ENCODE data around the gene RING1. TPM values are rescaled to one million over a fixed set of nuclear protein-coding genes. Genes with fewer than 3 reads are reported as not detected.

Gene RING1
- total RNA-seq, 1 experiment from 2014 or later: 53.3 TPM

DNA sequence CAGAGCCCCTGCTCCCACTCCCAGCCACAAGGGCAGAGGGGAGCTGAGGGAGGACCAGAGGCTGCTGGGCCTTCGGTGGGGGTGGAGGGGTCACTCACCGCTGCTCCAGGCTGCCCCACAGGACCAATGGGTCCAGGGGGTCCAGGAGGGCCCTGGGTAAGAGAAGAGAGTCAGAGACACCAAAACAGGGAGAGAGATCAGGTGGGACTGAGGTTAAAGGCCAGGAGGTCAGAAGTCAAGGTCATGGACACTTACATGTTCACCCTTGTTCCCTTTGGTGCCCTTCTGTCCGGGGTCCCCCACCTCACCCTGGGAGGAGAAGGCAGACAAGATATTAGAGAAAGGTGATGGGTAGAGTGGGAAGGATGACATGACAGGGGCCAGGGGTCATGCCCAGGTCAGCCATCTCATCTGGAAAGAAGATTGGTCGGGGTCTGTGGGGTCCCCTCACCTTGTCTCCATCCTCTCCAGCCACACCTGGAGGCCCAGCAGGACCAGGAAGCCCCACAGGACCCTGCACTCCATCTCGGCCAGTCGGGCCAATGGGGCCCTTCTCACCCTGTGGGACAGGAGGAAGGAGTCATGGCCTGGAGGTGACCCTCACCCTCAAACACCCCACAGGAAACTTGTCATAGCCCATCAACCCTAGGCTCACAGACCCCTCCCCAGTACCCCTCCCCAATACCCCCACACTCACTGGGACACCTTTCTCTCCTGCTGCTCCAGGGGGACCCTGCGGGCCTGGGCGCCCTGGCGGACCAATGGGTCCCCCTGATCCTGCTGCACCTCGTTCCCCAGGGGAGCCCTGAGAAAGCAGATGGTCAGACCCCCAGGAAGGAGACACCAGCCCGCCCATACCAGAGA, 37.1 kb upstream of the RING1 start:
- in situ Hi-C loops (cut with HindIII; ENCODE audit: low sequenced_read_pairs): no loop called here

DNA sequence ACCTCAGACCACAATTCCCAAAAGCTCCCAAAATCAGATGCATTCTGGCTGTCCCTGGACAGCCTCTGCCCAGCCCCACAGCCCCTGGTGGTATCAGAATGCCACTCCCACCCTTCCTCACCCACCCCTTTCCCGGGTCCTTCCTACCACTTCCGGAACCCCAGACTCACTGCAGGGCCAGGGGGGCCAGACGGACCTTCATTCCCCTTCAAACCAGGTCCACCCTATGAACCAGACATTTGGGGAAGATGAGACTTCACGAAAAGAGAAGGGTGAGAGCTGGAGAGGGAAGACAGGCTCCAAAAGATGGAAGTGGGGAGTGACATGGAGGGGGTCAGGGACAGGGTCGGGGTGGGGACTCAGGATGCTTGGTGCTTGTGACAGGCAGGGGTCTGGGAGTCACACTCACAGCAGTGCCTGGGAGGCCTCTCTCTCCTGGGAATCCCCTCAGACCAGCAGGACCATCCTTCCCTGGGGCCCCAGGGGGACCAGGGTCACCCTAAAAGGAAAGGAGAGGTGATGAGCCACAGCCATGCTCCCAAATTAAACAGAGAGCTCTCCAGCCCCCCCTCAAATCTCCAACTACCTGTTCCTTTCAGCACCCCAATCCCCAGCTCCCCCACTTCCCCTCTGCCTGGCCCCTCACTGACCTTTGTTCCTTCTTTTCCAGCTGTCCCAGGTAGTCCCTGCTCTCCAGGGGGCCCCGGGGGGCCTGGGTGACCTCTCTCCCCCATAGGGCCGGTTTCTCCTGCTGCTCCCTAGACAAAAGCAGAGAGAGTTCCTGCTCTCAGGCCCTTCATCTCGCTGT, 36.2 kb upstream of the RING1 start:
- no peak for DNase-seq (ENCODE audit: low spot score)
- in situ Hi-C loops (cut with HindIII; ENCODE audit: low sequenced_read_pairs): no loop called here

More for the DNA sequence above, 37.1 kb upstream of the RING1 start:
- DNase-seq (ENCODE audit: low spot score): no peak

DNA sequence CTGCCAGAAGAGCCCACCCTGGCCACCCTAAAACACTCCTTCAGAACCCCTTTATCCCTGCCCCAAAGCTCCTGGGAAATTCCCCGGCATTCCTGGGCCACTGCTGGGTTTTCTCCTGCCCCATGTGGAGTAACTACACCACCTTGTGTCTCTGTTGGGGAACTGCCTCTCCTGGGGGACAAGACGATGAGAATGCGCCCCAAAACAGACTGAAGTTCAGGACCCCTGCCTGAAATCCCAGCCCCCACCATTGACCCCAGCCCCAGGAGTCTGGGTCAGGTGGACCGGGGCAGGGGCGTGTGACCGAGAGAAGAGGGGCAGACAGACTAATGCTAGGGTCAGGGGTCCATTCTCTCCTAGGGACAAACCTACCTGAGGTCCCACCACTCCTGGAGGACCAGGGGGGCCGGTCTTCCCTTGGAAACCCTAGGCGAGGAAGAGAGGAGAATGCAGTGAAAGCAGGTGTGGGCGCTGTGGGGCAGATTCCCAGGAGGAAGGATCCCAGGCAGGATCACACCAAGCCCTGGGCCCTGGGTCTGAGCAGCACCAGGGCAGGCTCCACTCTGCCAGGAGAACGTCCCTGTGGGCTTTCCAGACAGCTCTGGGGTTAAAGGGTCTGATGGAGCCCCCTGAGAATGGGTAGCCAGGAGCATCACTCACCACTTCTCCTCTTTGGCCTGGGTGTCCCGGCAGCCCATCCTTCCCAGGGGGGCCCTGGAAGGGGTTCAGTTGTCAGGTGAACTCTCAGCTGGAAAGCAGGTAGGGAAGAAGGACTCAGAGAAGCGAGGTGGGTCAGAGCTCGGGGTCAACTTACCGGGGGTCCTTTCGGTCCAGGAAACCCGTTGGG, 35.4 kb upstream of the RING1 start:
- in situ Hi-C loops (cut with HindIII; ENCODE audit: low sequenced_read_pairs): no loop called here
- DNase-seq (ENCODE audit: low spot score): no peak

DNA sequence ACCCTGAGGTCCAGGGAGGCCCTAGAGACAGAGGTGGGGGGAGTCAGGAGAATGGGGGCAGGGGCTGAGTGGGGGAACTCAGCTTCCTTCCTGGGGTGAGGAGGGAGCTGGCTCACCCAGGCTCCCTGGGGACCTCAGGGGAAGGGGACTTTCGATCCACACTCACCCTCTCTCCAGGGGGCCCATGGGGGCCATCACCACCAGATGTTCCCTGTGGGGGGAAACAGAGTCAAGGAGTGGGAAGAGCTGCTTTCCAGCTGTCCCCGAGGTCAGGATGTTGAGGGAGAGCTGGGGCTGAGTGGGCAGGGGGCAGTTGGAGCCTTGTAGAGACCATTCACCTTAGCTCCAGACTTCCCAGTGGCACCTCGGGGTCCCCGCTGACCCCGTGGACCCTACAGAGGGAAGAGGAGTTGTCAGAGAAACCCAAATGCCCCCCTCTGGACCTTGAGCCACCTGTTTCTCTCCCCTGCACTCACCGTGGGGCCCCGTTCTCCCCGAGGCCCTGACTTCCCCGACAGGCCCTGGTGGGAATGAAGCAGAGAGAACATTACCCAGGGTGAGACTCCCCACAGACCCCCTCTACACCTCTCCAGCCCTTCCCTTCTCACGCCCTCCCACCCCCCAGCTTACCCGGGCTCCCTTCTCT, 34.6 kb upstream of the RING1 start:
- no peak for DNase-seq (ENCODE audit: low spot score)

DNA sequence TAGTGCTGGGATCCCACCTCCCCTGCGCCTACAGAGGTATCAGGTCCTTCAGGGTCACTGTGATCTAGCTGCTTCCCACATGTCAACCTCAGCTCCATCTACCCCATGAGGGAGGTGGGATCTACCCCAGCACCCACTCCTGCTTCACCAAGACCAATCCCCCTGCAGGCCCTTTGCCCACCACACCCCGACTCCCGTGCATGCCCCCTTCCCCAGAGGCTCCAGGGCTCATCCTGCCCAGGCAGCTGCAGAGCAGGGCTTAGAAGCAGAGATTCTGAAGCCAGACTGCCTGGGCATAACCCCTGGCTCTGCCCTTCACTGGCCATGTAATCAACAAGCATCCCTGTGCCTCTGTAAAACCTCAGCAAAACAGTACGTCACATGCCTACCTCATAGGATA, 33.5 kb upstream of the RING1 start:
- DNase-seq (ENCODE audit: low spot score): no peak
- in situ Hi-C loops (cut with HindIII; ENCODE audit: low sequenced_read_pairs): no loop called here

More for the DNA sequence above, 34.6 kb upstream of the RING1 start:
- in situ Hi-C loops (cut with HindIII; ENCODE audit: low sequenced_read_pairs): no loop called here

DNA sequence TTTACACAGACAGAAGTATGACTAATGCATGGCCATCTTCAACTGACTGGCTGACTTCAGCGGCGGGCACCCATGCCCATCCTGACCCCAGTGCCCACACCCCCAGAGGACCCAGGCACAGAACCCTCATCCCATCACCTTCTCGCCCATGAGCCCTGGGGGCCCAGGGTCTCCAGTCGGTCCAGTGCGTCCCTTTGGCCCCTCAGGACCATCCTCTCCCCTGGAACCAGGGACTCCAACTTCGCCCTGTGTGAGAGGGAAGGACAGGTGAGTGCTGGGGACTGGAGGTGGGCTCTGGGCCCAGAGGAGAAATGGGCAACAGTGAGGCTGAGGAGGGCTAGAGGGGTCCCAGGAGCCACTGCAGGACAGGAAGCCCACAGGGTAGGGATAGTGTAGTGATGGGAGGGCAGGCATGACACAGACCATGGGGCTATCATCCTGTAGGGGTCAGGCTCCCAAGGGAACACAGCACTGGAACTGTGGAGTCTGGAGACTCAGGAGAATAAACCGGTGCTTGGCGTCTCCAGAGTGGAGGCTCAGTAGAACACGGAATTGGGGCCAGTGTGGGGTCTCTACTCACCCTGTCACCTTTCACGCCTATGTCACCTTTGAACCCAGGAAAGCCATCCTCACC, 32.7 kb upstream of the RING1 start:
- in situ Hi-C loops (cut with HindIII; ENCODE audit: low sequenced_read_pairs): no loop called here
- DNase-seq (ENCODE audit: low spot score): no peak

DNA sequence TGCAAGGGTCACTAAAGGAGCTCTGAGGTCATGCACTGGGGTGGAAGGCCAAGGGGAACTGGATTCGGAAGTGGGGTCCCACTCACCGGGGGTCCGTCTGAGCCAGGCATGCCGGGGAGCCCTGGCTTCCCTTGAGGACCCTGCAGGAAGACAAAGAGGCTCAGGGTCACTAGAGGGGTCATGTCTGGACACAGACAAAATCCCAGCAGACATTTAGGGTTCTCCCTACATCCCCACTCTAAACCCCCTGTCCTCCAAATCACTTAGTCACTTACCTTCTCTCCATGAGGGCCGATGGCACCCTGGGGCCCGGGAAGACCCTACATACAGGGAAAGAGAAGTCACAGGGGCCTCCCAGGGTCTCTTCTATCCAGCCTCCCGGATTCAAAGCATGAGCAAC, 31.4 kb upstream of the RING1 start:
- DNase-seq (ENCODE audit: low spot score): no peak
- in situ Hi-C loops (cut with HindIII; ENCODE audit: low sequenced_read_pairs): no loop called here

DNA sequence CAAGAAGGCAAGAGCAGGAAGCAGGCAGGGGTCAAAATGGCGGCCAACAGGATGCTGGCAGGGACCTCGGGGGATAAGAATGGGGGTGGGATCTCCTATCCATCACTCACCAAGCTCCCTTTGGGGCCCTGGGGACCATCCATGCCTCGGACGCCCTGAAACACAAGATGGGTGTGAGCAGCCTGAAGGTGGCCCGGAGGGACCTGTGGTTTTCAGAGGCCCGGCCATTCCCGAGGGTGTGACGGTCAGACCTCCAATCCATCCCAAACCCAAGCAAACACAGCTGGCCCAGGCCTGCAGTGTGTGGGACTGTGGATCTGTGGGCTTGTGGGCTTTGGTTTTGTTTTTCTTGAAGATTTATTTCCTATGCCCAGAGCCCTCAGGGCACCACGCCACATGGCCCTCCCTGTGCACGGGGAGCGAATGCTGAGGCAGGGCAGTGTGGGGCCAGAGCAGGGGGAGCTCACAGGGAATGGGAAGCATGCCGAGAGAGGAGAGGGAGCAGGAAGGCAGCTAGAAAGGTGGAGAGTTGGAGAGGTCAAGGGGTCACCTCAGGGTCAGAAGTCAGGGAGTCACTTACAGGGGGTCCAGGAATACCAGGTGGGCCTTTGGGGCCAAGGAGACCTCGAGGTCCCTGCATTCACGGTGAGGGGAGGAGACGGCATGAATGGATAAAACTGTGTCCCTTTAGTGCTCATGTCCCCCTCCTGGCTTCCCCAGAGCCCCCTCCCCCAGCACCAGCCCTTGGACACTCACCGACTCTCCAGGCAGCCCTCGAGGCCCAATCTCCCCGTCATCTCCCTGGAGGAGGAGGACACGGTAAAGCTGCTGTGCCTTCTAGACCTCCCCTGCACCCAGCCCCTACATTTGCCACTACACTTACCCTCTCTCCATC, 30.5 kb upstream of the RING1 start:
- in situ Hi-C loops (cut with HindIII; ENCODE audit: low sequenced_read_pairs): no loop called here
- no peak for DNase-seq (ENCODE audit: low spot score)

DNA sequence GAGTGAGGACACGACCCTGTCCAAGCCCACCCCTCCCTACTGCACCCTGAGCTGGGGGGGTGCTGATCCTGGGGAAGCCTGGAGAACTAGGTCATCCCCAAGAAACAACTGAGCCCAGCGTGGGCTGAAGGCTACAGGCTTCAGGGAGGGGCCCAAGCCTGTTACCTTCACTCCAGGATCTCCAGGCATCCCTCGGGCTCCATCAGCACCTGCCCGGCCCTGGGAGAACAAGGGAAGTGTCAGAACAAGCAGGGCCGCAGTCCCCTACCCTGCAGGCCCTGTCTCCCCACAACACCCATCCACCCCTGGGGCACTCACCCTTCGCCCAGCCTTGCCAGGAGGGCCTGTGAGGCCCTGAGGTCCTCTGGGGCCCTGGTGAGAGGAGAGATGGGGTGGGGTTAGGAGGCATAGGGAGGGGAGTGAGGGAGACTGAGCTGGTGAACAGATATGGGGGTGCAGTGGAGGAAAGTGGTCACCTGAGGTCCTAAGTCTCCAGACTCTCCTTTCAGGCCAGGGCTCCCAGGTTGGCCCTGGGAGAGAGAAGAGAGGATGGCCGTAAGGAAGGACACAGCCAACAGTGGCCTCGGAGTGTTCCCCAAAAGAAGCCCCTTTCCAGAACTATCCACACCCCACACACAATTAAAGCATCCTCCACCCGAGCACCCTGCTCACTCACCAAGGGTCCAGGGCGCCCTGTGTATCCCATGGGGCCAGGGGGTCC, 29.4 kb upstream of the RING1 start:
- in situ Hi-C loops (cut with HindIII; ENCODE audit: low sequenced_read_pairs): no loop called here
- DNase-seq (ENCODE audit: low spot score): no peak

DNA sequence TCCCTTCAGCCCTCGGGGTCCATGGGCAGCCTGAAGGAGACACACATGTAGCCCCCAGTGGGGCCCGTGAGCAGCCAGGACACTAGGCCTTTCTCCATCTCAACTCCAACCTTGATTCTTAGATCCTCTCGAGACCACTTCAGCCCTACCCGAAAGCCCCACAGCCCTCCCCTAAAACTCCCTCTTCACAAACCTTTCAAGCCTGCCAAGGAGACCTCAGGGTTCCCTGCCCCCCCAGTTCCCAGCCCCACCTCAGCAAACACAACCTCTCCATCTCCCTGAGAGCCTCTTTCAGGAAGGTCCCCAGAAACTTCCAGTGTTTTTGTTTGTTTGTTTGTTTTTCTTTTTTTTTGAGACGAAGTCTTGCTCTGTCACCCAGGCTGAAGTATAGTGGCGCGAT, 27.2 kb upstream of the RING1 start:
- in situ Hi-C loops (cut with HindIII; ENCODE audit: low sequenced_read_pairs): no loop called here

DNA sequence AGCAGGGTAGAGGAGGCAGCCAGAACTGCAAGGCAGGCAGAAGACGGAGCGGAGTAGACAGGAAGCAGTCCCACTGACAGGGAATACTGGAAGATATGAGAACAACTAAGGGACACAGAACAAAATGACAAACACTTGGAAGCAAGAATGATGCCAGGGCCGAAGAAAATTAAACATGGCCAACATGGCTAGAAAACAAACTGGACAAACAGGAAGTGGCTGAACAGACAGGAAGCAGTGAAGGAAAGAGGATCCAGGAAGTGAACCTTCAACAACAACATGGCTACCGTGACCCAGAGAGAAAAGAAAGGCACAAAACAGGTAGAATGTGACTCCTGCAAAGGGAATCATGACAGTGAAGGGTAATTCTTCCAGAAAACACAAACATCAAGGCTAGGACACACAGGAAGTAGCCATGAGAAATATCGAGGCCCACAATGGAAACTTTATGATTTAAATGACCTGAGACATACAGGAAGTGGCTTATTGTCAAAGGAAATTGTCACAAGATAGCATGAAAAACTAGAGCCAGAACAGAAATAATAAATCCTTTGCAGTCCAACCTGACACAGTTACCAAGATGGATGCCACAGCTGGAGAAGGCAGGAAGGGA, 25.1 kb upstream of the RING1 start:
- no peak for DNase-seq (ENCODE audit: low spot score)
- in situ Hi-C loops (cut with HindIII; ENCODE audit: low sequenced_read_pairs): no loop called here

More for the DNA sequence above, 27.2 kb upstream of the RING1 start:
- no peak for DNase-seq (ENCODE audit: low spot score)

DNA sequence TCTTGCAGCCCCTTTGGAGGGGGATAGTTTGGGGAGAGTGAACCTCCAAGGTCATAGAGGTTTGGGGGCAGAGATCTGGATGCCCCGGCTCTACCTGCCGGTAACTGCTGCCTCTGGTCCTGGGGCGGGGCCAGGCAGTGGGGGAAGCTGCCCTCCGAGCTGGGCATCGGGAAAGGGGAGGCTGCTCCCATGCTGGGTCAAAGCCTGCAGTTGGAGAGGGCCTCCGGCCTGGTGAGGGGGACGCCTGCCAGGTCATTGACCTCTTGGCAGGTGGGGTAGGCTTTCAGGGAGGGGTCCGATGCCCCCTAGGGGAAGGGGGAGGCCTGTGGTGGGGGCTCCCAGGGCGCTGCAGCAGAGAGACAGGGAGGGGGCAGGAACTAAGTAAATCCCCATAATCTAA, 23.1 kb upstream of the RING1 start:
- in situ Hi-C loops (cut with HindIII; ENCODE audit: low sequenced_read_pairs): no loop called here

DNA sequence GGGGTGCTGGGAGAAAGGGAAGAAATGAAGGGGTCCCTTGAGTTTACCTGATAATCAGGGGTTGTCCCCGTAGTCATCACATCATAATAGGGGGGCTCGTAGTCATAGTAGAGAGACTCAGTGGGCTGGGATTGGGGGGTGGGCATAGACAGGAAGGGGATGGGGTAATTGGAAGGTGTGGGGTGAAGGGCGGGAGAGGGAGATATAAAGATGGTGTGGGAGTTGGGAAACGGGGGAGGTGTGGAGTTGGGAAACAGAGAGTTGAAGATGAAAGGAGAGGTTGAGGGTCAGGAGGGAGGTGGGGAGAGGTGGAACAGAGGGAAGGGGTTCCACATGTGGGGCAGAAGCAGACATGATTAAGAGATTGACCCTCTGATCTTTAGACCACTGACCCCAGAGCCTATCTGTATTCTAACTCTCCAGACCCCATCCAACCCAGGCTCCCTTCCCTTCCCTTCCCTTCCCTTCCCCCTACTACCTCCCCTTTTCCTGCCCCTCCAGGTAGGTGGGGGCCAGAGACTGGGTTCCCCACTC, 22.6 kb upstream of the RING1 start:
- no peak for DNase-seq (ENCODE audit: low spot score)
- in situ Hi-C loops (cut with HindIII; ENCODE audit: low sequenced_read_pairs): no loop called here

More for the DNA sequence above, 23.1 kb upstream of the RING1 start:
- no peak for DNase-seq (ENCODE audit: low spot score)

DNA sequence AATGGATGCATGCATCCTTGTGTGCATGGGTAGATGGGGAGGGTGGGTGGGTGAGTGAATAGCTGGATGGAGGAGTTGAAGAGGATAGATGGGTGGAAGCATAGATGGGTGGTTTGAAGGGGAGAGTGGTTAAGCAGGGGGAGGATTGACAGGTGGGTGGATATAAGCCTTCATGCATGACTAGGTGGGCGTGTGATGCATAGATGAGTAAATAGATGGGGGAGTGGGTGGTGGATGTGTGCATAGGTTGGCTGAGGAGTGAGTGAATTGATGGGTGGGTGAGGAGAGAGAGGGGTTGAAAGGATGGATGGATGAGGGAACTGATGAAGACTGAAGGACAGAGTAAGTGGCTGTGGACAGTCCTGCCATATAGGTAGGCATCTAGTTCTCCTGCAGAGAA, 20.5 kb upstream of the RING1 start:
- no peak for DNase-seq (ENCODE audit: low spot score)
- in situ Hi-C loops (cut with HindIII; ENCODE audit: low sequenced_read_pairs): no loop called here

DNA sequence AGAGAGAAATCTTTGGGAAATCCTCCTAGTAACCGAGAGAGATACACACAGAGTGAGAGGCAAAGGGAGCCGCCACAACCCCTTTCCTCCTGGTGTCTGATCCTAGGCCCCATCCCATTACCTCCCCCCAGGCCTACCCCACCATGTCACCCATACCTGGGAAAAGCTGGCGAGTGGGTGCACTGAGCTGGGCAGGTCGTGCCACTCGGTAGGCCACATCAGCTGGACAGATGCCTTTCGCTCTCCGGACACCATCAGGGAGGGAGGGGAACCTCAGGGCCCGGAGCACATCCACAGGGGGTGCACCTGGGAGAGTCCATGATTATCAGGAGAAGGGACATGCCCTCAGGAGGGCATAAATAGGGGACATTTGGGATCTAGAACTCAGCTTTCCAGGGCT, 19.1 kb upstream of the RING1 start:
- no peak for DNase-seq (ENCODE audit: low spot score)
- in situ Hi-C loops (cut with HindIII; ENCODE audit: low sequenced_read_pairs): no loop called here

DNA sequence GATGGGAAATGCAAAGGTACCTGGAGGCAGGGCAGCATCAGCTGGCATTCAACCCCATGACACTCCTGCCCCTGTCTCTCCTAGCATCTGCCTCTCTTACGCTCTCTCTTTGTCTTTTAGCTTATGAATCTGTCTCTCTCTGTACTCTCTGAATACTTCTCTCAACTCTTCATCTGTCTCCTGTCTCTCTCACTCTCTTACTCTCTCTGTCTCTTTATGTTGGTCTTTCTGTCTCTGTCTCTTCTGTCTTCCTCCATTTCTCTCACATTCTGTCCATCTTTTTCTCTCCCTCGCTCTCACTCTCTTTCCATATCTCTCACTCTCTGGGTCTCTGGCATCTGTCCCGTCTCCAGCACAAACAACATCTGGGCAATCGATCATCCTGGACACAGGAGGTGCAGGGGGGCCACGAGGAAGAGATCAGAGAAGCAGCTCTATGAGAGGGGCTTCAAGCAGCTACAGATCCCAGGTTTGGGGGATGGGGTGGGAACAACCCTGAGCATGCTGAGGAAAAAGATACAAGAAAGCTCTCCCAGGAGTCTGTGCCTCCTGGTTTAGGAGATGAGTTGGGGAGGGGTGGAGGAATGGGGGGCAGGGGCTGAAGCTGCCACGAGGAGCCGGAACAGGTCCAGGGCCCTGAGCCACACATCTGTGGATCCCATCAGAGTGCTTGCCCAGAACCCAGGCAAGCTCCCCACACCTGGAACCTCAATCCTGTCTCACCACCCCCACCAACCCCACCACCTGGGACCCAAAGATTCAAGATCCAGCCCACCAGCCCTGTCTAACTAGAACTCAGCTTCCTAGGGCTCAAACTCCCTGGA, 18.5 kb upstream of the RING1 start:
- no peak for DNase-seq (ENCODE audit: low spot score)
- in situ Hi-C loops (cut with HindIII; ENCODE audit: low sequenced_read_pairs): no loop called here
